Choroid plexus epithelial cell (primary cell): ENCODE results near the gene PROCA1.
A peak's percentile ranks its signal among the peaks of the same experiment; 100 is the strongest.

ENCODE experiments used
- DNase-seq: peaks from one replicate; pipeline ENCODE4 v3.0.0-alpha.2; 2010; ENCODE audit warnings: low read depth
- H3K4me3 ChIP-seq: 2 replicates; pipeline ENCODE4 v1.5.1; 2011; ENCODE audit warnings: low read depth, mild to moderate bottlenecking, control low read depth, low read length, moderate library complexity
- CTCF ChIP-seq: conservative IDR thresholded peaks from 2 replicates; pipeline ENCODE4 v1.5.1; 2011; ENCODE audit warnings: low read depth, mild to moderate bottlenecking, control low read depth, inconsistent platforms, low read length, moderate library complexity

The PROCA1 gene

GRCh38 chr17:28657756-28658155 lies 53.9 kb downstream of the PROCA1 start:
- H3K4me3 ChIP-seq, result no peak overlapping the region
- no peak for TF ChIP-seq CTCF
- peak; percentile 25 for DNase-seq

- DNase-seq, result no peak
- H3K4me3 ChIP-seq, result no peak overlapping the region
- no peak for TF ChIP-seq CTCF
Observed at GRCh38 chr17:28655160-28655559, 56.5 kb downstream of the PROCA1 start.
